ENCODE results near the gene ZNF687.
"Not testable (repeated sequence)": the region's sequence is repeated elsewhere in the genome, so short reads cannot be mapped to it uniquely, and the experiment has no call there.

ZNF687 gene, protein sequence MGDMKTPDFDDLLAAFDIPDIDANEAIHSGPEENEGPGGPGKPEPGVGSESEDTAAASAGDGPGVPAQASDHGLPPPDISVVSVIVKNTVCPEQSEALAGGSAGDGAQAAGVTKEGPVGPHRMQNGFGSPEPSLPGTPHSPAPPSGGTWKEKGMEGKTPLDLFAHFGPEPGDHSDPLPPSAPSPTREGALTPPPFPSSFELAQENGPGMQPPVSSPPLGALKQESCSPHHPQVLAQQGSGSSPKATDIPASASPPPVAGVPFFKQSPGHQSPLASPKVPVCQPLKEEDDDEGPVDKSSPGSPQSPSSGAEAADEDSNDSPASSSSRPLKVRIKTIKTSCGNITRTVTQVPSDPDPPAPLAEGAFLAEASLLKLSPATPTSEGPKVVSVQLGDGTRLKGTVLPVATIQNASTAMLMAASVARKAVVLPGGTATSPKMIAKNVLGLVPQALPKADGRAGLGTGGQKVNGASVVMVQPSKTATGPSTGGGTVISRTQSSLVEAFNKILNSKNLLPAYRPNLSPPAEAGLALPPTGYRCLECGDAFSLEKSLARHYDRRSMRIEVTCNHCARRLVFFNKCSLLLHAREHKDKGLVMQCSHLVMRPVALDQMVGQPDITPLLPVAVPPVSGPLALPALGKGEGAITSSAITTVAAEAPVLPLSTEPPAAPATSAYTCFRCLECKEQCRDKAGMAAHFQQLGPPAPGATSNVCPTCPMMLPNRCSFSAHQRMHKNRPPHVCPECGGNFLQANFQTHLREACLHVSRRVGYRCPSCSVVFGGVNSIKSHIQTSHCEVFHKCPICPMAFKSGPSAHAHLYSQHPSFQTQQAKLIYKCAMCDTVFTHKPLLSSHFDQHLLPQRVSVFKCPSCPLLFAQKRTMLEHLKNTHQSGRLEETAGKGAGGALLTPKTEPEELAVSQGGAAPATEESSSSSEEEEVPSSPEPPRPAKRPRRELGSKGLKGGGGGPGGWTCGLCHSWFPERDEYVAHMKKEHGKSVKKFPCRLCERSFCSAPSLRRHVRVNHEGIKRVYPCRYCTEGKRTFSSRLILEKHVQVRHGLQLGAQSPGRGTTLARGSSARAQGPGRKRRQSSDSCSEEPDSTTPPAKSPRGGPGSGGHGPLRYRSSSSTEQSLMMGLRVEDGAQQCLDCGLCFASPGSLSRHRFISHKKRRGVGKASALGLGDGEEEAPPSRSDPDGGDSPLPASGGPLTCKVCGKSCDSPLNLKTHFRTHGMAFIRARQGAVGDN

DNA sequence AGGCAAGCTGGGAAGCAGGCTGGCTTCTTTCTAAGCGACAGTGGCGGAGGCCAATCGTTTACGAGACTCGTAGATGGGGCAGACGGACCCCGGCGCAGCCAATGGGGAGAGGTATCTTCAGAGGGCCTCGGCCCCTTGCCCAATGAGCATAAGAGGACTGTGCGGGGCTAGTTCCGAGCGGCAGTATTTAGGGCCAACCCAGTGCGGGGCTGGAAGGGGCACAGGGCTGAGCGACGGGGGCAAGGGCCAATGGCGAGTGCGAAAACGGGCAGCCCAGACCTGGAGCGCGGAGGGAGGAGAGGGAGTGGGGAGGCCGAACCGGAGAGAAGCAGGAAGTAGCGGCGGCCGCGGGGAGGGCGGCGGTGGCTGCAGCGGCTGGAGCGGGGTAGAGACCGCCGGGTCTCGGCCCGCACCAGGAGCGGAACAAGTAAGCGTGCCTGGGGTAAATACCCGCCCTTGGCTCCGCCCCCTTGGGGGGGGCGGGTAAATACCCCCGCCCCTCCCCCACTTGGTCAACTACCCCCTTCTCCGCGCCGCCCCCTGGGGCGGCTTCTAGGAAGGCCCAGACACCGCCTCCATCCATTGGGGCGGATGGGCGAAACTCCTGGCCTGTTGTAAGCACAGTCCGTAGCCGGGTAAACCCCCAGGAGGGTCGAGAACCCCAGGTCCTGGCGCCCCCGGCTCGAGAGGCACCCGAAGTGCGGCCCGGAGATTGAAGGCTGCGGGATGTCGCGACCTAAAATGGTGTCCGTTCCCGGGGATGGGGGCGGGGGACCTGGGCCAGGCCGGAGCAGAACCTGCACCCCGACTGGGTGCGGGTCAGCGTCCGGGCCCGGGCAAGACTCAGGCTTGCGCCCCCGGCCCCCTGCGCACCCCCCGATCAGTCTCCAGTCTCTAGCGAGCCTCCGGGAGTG lies at the start of gene ZNF687:
Gene ZNF687 (plus strand): TSS at position 331 of the 914 bp plus-strand sequence. CDS start 3,993 bp downstream, outside the sequence.
- peak; percentile 100 for DNase-seq

DNA sequence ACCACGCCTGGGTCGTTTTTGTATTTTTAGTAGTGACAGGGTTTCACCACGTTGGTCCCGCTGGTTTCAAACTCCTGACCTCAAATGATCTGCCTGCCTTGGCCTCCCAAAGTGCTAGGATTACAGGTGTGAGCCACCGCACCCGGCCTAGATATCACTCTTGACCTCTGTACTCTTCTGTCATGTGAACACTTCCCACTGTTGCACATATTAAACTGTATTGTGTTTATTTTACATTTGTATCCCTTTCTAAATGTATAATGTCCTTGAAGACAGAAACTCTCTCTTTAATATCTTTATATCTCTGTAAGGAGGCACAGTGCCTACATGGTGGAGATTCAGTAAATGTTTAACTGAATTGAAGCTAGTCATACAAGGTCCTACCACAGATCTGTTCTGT lies 46.9 kb upstream of the ZNF687 start:
- no peak for DNase-seq

DNA sequence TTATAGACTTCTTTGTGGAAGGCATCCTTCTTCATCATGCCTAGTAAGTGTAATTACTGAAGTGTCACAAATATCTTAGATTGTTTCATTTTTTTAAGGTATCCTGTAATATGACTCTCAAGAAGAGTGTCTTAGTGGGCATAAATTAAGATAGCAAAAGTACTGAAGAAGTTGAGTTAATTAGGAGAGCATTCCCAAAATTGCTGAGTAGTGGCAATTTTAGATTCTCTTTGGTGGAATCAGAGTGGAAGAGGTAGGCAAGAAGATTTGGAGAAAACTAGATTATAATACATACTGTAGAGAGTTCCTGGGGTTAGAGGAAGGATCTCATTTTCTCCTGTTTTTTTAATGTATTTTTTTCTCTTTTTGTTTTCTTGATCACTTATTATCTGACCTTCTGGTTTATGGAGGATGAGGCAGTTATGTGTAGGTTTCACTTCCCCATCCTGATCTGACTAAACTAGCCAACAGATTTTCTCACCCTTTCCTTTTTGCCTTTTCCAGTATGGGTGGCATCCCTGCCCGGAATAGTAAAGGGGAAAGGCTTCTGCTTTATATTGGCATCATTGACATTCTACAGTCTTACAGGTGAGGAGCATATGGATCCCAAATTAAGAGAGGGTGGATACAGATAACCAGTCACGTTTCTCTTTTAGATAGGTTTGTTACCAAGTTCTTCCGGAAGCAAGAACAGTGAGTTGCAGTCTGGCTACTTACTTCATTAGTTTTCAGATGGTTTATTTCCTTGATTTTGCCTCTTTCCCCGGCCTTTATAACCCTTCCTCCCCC lies 44.2 kb upstream of the ZNF687 start:
- DNase-seq, result no peak

DNA sequence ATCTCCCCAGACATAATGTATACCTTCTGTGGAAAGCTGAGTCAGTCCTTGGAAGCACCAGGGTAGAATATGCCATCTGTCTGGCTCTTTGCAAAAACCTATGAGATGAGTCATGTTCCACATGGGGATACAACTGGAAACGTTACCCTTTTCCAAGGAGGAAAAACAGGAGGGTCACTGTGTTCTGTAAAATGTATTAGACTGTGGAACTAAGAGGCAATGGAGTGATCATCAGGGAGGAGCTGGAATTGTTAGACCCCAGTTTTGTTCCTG lies 43.7 kb upstream of the ZNF687 start:
- no peak for DNase-seq

DNA sequence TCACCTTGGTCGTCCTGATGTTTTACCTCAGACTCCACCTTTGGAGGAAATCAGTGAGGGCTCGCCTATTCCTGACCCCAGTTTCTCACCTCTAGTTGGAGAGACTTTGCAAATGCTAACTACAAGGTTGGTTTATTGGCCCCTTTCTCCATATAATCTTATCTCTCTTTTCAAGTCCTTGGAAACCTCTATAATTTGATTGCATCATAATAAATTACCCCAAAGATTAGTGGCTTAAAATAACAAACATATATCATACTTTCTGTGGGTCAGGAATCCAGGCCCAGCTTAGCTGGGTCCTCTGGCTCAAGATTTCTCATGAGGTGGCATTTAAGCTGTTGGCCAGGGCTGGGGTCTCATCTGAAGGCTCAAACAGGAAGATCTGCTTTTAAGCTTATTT lies 39.7 kb upstream of the ZNF687 start:
- DNase-seq, result no peak

DNA sequence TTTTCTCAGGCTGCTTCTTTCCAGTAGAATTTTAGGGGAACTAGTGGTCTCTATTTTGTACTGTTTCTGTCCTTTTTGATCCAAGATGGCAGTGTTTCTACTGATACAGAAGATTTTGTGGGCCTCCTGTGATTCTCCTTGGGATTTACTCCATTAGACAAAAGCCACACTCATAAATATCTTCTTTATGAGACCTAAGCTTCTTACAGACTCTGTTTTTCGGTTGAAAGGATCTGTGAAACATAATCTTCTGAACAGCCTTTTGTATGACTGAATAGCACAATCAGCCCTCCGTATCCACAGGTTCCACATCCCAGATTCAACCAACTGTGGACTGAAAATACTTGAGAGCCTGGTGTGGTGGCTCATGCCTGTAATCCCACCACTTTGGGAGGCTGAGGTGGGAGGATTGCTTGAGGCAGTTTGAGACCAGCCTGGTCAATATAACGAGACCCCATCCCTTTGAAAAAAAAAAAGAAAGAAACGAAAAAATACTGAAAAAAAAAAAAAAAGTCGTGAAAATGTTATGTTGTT lies 38.3 kb upstream of the ZNF687 start:
- DNase-seq, result no peak

DNA sequence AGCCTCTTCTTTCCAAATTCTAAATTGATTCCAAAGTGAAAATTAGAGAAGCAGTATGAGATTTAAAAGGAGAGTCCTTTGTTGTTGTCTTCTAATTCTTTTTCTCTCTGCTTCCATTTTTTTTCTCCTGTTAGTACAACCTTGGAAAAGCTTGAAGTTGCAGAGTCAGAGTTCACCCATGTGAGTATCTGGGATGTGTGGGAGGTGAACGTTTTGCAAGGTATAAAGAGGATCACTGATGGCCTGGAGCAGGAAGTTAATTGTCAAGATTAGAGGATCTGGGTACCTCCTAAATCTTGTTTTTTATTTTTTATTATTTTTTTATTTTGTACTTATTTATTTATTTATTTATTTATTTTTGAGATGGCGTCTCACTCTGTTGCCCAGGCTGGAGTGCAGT lies 35.3 kb upstream of the ZNF687 start:
- DNase-seq, result no peak

DNA sequence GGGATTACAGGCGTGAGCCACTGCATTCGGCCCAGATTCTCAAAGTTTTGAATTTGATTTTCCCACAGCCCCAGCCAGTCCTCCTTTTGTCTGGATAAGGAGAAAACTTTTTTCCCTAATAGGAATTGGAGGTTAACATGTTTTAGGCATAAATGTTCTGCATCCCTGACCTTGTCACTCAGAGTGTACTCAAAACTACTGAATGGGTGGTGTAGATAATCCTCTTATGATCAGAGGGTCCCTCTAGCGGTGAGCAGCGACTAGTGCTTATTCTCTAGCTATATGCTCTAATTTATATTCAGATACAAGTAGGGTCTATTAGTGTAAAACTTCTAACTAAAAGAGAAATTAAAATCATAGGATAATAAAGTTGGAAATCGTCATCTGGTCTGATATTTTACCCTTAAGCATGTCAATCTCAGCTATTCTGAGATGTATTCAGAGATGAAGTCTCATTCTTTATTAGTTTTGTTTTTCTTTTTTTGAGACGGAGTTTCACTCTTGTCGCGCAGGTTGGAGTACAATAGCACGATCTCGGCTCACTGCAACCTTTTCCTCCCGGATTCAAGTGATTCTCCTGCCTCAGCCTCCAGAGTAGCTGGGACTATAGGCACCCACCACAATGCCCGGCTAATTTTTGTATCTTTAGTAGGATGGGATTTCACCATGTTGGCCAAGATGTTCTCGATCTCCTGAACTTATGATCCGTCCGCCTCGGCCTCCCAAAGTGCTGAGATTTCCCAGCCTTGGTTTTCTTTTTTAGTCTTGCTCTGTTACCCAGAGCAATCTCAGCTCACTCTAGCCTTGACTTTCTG lies 30.2 kb upstream of the ZNF687 start:
- peak; percentile 66 for DNase-seq

DNA sequence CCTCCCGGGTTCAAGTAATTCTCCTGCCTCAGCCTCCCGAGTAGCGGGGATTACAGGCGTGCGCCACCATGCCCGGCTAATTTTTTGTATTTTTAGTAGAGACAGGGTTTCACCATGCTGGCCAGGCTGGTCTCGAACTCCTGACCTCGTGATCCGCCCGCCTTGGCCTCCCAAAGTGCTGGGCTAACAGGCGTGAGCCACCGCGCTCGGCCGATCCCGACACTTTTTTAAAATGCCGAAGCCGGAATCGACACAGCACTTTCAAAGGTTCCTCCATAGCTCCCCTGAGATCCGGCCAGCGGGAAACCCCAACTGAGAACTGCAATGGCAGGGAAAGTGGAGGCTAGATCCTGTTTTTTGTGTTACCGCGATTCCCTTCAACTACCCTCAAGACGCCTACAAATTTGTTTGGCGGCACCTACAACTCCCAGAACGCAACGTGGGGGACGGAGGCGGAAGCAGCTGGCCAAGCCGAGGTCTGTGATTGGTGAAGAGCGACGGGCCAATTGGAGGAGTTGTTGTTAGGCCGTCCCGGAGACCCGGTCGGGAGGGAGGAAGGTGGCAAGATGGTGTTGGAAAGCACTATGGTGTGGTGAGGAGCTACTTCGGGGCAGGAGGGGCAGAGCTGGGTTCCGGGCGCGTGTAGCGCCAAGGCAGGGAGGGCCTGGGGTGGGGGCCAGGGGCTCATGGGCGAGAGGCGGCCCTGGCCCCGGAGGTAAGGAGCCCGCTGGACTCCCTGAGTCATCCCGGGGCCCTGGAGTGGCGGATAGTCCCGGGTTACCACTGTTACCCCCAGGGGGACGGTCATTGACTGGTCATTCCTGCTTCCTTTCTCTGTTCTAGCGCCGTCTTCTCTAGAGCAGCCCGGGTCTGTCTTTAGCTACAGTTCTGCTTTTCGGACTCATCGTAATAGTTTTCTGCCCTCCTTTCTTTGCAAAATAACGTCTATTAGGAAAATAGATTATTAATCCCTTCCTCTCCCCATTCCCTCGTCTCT lies 27.6 kb upstream of the ZNF687 start, which contains the start of gene PSMD4:
Gene PSMD4 (plus strand): TSS at position 518 of the 997 bp plus-strand sequence. CDS start 49 bp downstream, at position 567.
- peak; percentile 97 for DNase-seq

DNA sequence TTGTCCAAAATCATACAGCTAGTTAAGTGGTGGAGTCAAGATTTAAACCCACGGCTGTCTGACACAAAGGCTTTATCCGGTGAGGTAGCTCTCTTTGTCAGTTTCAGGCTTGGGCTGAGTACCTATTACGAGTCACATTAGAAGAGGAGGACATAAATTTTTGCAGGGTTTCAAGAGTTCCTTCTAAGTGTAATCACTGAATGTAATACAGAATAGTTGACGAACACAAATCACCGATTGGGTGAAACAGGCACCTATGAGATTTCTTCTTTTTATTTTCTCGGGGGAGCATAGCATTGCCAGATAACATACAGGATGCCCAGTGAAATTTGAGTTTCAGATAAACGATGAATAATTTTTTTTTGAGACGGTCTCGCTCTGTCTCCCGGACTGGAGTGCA lies 26.7 kb upstream of the ZNF687 start:
- no peak for DNase-seq

DNA sequence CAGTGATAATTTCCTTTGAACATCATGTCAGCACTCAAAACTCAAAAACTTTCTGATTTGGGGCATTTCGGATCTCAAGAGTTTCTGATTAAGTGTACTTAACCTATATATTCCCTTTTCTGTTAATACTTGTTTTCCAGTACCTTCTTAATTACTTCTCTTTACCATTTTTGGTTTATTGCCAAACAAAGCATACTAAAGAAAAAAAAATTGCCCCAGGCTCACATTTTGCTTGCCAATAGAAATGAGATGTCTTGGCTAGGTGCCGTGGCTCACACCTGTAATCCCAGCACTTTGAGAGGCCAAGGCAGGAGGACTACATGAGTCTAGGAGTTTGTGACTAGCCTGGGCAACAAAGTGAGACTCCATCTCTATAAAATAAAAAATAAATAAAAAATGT lies 22.7 kb upstream of the ZNF687 start:
- DNase-seq, result no peak

DNA sequence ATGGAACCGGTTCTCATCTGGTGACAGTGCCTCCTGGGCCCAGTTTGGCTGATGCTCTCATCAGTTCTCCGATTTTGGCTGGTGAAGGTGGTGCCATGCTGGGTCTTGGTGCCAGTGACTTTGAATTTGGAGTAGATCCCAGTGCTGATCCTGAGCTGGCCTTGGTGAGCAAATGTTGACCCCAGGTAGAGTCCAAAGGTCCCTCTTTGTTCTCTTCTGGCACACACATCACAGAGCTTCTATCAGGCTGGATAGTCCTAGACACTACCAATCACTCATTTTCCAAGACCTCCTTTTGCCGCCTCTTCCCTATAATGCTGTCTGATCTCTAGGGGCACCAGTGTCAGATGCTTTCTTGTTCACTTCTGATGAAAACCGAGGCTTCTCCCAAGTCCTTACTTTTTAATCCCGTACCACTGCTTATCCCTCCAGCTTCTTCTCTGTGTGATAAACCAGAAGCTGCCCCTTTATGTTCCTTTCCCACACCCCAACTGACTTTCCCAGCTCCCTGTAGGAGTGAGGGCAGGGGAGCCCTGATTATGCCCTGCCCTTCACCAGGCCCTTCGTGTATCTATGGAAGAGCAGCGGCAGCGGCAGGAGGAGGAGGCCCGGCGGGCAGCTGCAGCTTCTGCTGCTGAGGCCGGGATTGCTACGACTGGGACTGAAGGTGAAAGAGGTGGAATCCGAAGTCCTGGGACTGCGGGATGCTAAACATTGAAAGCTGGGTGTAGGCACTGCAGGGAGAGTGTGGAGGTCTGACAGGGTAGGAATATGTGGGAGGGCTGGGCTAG lies 16.5 kb upstream of the ZNF687 start:
- DNase-seq, result no peak

DNA sequence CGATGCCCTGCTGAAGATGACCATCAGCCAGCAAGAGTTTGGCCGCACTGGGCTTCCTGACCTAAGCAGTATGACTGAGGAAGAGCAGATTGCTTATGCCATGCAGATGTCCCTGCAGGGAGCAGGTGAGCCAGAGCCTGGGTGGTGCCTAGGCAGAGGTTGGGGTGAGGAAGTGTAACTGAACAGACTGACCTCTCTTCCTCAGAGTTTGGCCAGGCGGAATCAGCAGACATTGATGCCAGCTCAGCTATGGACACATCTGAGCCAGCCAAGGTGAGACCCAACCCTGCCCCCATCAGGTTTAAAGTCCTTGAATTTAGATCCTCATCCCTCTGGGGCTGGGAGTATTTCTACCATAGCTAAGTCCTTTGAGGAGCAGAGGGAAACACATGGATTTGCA lies 15.8 kb upstream of the ZNF687 start:
- no peak for DNase-seq

DNA sequence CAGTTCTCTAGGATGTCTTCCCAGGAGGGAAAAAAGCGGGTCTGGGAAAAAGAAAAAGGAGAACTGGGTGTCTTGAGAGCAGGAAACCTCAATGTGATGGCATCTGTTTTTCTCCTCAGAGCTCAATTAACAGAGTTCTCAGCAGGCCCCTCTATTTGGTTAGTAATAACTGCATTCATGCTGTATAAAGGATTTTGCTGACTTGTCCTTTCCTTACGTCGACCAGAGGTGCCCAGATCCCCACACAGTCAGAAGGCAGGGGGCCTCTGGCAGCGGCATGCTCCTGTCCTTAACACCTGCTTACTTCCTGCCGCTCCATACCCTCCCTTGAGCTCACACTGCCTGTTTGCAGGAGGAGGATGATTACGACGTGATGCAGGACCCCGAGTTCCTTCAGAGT lies 15.3 kb upstream of the ZNF687 start:
- no peak for DNase-seq

DNA sequence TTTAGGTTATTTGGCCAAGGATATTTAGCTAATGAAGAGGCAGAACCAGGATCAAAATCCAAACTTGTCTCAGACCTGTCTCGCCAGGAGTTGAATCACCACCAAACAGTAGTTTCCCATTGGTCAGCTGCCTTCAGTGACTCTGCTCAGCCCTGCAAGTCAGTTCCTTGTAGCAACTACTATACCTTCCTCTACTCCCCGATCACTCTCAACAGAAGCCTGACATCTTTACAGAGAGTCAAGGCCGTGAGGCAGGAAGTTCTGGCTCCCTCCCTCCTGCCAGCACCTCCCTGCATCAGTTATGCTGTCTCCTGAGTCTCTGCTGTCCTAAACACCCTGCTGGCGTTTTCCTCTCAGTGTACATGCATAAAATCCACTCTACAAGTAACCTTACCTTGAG lies 14.3 kb upstream of the ZNF687 start:
- DNase-seq, result no peak

DNA sequence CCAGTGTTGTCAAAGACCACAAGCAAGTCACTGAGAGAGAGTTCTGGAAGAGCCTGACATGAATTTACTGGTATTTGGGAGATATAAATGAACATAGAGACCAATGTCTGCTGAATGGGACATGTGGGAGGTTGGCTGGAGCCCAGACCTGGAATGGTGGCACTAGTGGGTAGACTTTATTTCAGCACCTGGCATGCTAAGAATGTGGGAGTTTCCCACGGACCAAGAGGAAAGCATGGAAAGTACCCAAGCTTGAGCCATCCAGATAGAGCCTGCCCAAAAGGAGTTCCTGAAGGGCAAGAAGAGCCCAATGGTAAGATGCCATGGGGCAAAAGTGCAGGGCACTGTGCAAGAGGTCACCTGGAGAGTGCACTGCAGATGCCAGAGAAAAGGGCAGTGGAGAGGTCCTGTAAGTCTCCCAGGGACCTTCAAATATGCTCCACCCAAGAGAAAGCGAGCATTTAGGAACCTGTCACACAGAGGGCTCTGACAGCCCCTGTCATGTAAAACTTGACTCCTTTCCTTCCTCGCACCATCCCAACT lies 8.1 kb upstream of the ZNF687 start:
- DNase-seq, result no peak

DNA sequence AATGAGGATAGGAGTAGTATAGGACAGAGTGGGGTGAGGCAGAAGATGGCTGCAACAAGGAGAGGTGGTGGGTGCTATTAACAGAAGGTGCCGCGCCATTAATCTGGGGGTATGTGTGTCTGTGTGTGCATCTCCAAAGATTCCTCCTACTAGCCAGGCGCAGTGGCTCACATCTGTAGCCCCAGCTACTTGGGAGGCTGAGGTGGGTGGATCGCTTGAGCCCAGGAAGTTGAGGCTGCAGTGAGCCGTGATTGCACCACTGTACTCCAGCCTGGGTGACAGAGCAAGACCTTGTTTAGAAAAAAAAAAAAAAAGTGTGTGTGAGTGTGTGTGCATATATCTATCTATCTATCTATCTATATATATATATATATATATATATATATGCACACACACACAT lies 6.8 kb upstream of the ZNF687 start:
- DNase-seq, result not testable (repeated sequence)

DNA sequence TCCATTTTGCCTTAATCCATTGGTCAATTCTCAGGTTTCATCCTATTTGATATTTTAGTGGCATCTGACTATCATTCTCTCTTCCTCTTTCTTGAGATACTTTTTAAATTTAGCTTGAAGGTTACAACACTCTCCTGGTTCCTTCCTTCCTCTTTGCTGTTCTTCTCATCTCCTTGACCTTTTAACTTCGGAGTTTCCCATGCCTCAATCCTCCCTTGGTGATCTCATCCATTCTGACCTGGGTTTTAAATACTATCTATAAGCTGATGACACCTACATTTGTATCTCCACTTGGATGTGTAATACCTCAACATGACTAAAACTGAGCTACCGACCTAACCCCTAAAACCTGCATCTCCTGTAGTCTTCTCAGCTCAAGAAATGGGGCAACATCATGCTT lies 4.8 kb upstream of the ZNF687 start:
- no peak for DNase-seq

All from NCI-H2081 treated with DMSO at 0.1 percent for 48 hours (cell line).